Ammon's horn (tissue), 1 donor: ENCODE measurements around the gene MASP1.
"Not testable (repeated sequence)": the region's sequence is repeated elsewhere in the genome, so short reads cannot be mapped to it uniquely, and the experiment has no call there.

Experiments used
- DNase-seq: peaks from one replicate; pipeline ENCODE4 v3.0.0-alpha.2; 2016; ENCODE audit warnings: low spot score

Gene MASP1

DNA sequence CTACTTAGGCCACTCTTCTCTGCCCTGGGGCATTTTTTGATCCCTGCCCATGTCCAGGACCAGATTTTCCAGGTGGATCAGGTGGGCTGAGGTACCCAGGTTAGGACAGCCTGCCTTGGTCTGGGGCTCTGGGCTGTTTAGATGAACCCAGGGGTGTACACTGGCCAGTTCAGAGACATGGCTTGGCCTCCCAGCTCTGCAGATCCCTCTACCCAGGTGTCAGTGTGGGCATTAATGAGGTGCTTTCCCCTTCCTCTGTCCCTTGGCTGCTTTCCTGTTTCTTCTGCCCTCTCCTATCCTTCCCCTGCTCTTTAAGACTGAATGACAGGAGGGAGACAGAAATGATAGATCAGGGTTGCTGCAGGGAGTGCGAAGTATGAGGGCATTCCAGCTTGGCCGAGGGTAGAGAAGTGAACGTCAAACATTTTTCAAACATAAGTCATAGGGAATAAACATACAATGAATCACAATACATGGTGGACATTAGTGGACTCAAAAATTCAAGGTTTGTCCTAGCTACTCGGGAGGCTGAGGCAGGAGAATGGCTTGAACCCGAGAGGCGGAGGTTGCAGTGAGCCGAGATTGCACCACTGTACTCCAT, 63.8 kb downstream of the MASP1 start:
- no peak for DNase-seq

DNA sequence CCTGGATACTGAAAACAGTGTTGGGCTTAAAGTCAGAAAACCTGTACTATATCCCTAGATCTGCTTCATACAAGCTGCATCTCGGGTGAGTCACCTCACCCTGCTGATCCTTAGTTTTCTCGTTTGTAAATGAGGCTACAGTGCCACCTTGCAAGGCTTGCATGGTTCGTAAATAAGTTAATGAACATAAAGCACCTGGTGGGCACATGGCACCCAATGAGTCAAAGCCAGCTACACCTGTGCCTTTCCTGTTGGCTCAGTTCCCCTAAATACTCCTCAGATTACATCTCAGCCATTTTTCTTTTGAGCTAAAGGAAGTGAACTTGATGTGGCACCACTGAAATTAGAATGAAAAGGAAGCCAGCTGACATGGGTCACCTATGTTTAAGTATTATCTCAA, 67.7 kb downstream of the MASP1 start:
- DNase-seq, result no peak

DNA sequence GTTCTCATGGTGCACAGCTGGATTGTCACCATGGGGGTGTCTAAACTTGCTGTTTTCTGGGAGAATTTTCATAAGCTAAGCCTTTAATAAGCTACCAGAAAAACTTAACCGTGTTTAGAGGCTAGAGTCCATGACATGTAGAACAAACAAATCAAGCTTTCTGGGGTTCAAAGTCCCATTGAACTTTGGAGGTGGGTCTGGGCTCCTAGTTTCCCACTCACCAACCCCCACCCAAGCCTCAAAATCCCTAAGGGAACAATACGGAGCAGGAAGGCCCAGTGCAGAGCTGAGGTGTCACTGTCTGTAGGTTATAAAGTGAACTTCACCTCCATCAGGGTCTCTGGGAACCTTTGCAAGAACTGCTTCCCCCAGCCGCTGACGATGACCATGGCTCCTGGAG, 68.7 kb downstream of the MASP1 start:
- no peak for DNase-seq

DNA sequence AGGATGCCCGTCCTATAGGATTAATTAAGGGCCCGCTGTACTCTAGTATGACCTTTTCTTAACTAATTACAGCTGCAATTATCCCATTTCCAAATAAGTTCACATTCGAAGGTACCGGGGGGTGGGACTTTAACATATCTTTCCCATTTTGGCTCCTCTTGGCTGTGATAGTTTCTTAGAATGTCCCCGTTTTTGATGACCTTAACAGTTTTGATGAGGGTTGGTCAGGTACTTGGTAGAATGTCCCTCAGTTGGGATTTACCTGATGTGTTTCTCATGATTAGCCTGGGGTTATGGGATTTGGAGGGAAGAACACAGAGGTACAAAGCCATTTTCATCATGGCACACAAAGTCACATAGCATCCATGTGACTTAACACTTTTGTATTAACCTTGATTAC, 76.1 kb downstream of the MASP1 start:
- DNase-seq, result no peak

DNA sequence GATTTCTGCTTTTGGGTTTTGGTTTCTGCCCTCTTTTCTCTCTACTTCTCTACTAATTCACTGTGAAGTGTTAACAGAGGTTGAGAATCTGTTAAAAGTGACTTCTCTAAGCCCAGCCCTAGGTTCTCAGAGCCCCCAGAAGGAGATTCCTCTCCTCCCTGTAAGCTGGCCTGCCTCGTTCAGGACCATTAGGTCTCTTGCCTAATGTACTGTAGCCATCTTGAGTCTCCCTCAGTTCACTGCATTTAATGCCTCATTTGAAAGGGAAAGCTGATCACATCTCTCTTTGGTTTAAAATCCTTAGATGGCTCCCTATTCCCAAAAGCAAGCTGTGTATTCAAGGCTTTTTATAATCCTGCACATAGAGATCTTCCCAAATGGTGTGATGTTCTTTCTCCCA, 77.9 kb downstream of the MASP1 start:
- DNase-seq, result no peak

DNA sequence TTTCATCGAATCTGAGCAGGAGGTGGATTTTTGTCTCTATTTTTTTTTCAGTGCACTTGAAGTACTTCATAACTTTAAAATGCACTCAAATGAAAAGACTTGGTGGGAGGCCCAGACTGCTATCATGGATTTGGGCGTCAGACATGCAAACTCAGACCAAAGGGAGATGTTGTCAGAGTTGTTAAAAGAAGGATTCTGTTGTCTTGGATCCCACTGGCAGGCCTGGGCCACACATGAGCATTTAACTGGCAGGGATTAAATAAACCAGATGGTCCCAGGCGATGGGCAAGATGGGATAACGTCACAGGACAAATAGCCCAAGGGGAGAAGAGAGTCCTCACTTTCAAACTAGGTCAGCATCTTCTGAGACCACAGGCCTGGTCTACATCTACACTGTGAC, 78.8 kb downstream of the MASP1 start:
- DNase-seq, result no peak

DNA sequence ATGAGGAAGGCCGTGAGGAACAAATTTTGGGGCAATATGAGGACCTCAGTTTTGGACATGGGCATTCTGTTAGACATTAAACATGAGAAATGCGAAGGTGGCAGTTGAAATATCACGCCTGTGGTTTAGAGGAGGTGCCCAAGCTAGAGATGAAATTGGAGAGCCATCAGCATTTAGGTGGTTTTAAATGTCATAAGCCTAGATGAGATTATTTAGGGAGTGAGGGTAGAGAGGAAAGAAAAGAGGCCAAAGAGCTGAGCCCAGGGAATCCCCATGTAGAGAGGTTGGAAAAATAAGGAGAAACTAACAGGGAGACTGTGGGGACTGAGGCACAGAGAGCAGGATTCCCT, 79.4 kb downstream of the MASP1 start:
- no peak for DNase-seq

DNA sequence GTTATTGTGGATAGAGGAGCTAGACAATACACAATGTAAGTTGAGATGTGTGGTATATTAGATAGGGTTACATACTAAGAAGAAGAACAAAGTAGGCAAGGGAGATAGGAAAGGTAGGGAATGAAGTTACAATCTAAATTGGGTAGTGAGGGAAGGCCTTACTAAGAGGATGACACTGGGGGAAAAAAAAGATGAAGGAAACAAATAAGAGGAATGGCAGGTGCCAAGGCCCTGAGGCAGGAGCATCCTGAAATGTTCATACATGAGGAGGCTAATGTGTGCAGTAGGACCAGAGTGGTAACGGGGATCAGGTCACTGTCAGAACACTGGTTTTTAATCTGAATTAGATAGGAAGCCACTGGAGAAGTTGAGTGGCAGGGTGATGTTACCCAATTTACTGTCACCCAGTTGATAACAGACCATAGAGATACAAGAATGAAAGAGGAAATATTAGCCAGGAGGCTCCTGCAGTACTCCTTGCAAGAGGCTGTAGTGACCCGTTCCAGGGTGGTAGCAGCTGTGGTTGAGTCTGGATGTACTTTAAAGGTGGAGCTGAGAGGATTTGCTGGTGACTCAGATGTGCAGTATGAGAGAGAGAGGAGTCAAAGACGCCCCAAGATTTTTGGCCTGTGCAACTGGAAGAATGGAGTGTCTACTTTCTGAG, 79.9 kb downstream of the MASP1 start:
- no peak for DNase-seq

DNA sequence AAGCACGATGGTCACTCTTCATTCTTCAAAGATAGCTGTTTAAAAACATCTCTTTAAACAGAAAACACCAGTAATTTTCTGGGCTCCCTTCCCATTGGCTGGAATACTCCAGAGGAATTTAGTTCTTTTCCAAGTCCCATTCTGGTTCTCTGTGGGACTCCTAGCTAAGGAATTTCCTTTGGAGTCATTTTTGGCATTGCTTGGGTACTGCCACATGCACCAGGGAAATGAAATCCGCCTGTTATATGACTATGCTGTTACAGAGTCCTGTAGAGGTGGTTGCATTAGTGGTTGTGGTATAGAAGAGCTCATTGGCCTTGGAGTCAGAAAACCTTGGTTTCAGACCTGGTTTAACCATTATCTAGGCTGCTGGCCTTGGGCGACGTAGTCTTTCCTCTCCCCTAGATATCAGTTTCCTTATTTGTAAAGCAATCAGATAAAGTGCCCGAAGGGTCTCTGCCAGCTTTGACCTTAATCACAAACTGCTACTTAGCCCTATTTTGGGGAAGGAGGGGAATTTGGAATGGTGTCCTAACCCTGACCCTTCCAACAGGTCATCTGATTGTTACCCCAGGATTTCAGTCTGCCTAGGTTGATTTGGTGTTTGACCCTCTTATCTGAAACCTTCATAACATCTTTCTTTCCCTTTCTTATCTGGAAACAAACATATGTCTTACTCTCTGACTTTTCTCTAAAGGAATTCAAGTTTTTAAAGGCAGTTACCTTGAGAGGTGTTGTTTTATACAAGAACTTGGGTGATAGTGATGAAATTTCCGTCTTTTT, 80.8 kb downstream of the MASP1 start:
- peak; percentile 41 for DNase-seq

DNA sequence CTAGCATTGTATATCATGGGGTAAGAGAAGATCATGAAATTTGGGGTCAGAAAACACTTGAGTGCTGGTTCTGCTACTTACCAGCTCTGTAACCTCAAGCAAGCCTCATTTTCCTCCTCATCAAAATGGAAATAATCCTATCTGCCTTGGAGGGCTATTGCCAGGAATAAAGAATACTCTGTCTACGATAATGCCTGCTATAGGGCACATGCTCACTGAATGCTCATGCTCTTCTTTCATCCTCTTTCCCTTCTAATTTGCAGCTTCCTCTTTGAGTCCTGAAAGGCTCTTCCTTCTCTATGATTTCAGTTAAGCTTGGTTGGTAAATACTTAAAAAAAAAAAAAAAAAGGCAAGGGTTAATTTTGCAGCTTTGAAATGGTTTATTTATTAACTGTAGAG, 81.4 kb downstream of the MASP1 start:
- DNase-seq, result no peak

DNA sequence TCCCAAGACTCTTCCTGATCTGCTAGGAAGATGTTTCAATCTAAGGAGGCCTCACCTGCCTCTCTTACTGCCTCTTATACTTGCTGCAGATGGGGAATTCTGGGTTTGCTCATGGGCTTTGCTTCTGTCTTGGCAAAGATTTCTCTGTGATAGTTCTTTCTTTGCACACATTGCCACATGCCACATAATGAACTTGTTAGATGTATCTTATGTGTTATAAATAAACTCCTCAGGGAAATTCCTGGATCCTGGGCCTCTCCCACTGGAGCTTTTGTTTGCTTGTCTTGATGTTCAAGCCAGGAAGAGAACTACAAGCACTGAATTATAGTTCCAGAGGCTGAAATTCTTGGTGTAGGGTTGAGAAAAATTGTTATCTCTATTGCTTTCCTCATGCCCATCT, 82.0 kb downstream of the MASP1 start:
- no peak for DNase-seq

DNA sequence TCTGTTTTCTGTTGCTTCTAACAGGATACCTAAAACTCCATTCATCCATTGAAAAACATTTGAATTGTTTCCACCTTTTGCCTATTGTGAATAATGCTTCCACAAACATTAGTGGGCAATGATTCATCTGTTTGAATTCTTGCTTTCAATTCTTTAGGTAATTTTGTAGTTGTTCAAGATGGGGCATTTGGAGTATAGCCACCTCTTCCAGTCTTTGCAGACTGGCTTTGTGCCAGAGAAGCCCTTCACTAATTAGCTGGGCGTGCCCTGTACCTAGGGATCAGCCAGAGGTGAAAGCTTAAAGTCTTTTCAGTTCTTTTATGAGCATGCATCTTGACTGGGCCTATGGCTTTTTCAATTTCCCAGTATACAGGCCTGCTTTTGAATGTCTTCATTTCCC, 83.4 kb downstream of the MASP1 start:
- DNase-seq, result no peak

DNA sequence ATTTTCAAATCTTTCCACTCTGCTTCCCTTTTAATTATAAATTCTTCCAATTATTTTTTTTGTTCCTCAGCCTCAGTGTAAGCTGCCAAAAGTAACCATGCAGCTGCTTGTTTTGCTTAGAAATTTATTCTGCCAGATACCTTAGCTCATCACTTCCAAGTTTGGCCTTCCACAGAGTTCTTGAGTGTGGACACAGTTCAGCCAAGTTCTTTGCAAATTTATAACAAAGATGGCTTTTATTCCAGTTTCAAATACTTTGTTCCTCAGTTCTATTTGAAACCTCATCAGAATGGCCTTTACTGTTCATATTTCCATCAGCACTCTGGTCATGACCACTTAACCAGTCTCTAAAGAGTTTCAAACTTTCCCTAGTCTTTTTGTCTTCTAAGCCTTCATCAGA, 83.9 kb downstream of the MASP1 start:
- peak; percentile 36 for DNase-seq

DNA sequence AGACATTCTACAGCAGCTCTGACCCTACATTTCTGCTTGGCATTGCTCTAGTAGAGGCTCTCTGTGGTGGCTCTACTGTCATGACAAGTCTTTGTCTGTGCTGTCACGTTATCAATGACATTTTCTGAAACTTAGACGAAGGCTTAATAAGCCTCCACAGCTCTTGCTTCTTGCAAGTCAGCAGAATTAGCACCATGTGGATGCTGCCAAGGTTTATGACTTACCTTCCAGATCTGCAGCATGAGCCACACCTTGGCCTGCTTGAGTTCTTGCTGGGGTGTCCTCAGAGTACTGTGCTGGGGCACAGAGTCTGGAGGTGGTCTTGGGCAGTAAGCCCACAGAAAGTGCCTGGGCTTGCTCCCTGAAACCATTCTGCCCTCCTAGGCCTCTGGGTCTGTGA, 84.5 kb downstream of the MASP1 start:
- DNase-seq, result no peak

DNA sequence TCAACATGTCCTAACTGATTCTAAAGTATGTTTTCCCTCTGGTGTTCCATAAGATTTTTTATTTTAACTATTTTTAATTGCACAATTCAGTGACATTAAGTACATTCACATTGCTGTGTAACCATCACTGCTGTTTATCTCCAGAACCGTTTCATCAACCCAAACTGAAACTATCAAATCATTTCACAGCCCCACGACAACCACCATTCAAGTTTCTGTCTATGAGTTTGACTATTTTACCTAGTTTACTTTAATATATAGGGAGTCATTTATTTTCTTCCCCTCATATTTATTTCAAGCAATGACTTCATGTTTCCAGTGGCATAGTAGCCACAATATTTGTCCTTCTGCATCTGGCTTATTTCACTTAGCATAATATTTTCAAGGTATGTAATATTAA, 85.9 kb downstream of the MASP1 start:
- no peak for DNase-seq

DNA sequence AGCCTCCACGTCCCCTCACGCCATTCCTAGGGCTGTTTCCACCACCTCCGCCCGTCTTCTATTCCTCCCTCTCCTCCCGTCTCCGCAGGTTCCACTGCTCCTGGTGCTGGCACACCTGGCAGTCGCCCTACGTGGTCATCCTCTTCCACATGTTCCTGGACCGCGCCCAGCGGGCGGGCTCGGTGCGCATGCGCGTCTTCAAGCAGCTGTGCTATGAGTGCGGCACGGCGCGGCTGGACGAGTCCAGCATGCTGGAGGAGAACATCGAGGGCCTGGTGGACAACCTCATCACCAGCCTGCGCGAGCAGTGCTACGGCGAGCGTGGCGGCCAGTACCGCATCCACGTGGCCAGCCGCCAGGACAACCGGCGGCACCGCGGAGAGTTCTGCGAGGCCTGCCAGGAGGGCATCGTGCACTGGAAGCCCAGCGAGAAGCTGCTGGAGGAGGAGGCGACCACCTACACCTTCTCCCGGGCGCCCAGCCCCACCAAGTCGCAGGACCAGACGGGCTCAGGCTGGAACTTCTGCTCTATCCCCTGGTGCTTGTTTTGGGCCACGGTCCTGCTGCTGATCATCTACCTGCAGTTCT, 92.0 kb downstream of the MASP1 start:
- not testable (repeated sequence) for DNase-seq

DNA sequence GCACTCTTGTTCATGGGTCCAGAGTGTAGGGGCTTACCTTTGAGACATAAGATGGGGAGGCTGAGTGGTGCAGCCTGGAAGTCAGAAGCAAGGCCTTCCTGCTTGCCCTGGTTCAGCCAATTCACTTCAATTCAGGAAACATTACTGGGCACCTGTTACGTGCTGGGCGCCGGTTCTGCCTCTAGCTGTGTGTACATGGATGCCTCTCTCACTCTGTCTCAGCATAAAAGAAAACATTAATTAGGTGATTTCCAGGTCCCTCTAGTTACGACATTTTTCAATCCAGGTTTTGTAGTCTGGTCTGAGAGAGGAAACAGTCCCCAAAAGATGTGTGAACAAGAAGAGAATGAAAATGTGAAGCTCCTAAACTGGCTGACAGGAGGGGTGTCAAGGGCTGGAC, 93.0 kb downstream of the MASP1 start:
- no peak for DNase-seq

DNA sequence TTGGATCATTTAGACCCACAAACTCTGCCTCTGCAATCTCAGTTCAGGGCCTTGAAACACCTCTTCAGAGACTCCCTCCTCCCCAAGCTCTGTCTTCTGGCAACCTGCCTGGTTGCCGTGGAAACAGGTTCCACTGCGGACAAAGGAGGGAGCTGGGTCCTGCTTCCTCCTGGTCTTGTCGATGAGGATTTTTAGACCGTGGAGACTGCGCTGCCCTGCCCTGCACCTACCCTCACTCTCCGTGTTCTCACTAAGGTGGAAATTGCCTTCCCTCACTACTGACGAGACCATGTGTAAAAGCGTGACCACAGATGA, 94.2 kb downstream of the MASP1 start, which contains the start of gene RTP1:
RTP1 (plus strand) TSS at position 152 of the 315 bp plus-strand sequence; CDS start at position 182, 30 bp downstream.
- peak; percentile 44 for DNase-seq

DNA sequence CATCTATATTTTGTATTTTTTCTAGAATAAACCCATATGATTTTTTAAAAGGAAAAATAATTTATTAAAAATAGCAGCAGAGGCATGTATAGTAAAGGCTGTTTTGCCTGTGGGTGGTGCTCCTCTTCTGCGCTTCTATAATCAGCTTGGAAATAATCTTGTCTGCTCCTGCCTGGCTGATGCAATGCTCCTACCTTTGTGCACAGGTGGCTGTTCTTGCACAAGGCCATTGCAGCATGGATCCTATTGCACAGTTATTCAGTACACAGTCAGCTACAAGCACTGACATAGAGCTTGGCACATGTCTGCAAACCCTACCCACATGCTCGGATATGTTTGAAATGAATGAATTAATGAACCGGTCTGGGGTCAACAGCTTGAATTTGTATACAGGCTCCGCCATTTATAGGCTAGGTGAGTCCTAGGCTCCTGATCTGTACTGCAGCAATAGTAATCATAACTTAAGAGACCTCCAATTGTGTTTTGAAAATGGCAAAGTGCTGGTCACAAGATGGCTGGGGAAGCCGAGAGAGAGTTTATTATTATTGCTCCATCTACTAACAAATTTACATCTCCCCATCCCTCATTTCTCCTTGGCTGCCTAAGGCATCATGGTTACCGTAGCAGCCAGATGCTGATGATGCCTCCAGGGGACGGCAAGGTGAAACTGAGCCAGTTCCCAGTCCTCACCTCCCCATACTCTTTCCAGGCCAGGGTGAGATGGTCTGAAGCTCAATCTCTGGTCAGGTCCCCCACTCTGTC, 94.8 kb downstream of the MASP1 start:
- DNase-seq, result no peak

DNA sequence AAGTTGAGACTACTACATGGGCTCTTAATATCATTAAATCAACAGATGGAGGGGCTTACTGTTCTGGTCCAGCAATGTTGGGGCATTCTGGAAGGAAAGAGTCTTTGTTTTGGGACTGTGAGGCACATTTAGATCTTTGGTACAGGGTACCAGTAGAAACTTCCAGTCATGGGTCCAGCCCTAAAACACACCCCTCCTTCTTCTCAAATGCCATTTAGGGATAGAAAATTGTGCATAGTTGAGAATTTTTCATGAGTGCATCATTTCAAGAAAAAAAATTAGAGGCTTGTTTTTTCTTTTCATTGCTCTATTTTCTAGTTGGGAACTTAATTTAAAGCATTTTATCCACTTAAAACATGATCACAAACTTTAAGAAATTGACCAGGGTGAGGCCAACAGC, 98.4 kb downstream of the MASP1 start:
- DNase-seq, result no peak

DNA sequence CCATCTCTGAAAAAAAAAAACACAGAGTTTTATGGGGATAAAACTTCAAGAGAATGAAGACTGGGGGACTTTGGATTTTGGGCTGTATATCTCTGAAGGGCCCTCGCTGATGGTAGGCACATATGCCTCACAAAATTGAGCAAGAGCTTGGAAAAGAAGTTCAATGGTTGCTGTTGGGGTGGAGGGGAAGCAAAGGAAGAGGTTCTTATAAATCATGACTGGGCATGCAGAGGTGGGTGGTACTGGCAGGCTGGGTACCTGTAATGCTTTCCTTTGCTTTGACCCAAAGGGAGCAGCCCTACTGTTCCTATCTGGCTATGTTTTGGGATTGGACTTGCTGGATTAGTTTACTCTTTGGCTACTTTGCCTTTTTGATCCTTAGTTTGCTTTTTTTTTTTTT, 100.3 kb downstream of the MASP1 start:
- no peak for DNase-seq

DNA sequence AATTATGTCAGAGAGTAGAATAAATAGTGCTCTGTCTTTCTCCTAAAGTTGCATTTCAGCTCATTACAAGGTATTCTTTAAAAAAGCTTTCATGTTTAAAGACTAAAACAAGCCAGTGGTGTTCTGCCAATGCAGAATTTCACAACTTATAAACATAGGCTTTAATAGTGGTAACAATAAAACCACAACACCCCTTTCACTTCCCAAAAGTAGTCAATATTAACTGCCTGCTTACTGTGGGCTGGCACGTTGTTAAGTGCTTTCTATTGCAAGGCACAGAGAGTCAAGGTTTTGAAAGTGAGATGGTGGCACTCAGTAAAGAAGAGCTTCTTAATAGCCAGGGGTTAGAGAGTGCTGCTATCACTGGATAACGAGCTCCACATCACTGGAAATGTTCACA, 102.6 kb downstream of the MASP1 start:
- DNase-seq, result no peak
